HG03097 (cell line): Measurements from ENCODE around the gene PSMD2.
"Not testable (repeated sequence)": the region's sequence is repeated elsewhere in the genome, so short reads cannot be mapped to it uniquely, and the experiment has no call there.

Source experiments
- ATAC-seq: cut with Tn5 transposase; IDR thresholded peaks from one replicate; pipeline ENCODE4 v1.9.1; 2021; ENCODE audit not compliant: unreplicated experiment, low FRiP score

The PSMD2 gene

DNA sequence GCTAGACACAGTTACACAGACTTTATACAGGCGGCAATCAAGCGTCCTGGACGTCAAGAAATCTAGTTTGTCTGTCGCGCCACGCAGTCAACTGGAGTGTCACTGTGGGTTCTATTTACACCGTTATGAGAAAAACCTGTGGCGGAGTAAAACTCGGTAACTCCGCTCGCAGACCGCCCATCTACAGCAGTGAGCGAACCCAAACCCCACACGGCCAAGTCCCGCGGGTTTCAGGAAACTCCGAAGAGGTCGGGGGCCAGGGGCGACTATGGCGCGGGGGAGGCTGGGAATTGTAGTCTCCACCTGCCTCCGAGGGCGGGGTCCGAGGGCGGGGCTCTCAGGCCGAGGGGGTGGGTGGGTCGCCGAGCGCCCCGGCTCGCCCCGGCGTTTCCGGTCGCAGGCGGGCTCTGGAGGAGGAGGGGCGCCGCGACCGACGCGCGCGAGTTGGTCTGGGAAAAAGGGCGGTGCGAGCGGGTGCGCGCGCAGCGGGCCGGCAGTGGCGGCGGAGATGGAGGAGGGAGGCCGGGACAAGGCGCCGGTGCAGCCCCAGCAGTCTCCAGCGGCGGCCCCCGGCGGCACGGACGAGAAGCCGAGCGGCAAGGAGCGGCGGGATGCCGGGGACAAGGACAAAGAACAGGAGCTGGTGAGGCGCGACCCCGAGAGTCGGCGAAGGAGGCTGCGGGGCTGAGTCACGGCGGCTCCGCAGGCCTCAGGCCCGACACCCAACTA is at the start of gene PSMD2:
PSMD2 (plus strand) TSS at position 483 of the 729 bp plus-strand sequence; CDS start at position 509, 26 bp downstream.
- ATAC-seq = peak; percentile 91

DNA sequence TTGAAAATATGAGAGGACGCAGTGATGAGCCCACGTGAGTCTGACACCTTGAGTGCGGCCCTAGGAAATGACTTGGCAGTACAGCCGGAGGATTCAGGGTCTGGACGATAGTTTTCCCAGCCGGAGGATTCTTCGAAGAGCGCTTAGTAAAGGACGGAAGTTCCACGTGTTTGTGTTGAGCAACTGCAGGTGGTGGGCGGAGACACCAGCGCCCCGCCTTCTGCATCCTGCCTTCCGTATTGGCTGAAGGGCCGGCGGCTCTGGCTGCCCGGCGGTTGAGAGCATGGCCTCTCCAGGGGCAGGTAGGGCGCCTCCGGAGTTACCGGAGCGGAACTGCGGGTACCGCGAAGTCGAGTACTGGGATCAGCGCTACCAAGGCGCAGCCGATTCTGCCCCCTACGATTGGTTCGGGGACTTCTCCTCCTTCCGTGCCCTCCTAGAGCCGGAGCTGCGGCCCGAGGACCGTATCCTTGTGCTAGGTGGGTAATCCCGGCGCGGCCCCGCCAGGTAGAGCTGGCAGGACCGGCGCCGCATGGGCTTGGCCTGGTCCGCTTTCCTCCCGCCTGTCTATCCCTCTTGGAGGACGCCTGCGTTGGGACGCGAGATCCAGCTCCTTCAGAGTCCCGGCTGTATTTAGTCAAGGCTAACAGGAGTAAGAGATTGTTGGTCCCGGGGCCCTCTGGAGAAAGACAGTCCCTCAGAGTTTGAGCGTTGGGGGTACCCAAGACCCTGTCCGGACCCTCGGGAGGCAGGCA is 49.5 kb upstream of the PSMD2 start, which contains the start of gene EEF1AKMT4:
EEF1AKMT4 (plus strand) TSS at position 261 of the 755 bp plus-strand sequence; CDS start at position 284, 23 bp downstream.
- ATAC-seq = peak; percentile 89

DNA sequence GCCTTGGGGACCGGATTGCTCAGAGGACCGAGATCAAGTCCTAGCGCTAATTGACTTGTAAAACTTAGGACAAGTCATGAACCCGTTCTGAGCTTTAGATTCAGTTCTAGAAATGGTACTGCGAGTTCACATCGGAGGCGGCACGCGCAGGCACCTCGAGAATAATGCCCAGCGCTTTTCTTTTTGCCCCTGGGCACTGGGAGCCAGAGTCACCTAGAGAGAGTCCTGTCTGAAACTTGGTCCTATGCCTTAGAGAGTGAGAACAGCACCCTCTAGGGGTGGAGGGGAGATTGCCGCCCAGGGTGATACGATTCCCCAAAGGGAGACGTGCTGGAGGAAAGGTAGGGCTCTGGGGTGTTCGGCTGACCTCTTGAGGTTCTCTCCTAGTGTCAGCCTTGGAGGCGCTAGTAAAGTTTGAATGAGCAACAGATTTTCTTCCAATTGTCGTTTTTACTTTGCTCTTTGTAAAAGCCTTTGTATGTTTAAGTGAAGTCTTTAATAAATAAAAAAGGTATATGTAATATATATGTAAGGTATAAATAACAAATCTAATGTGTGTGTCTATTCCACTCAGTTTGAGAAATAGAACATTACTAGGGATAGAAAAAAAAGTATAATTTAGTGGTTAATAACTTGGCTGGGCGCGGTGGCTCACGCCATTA is 48.7 kb upstream of the PSMD2 start:
- ATAC-seq = peak; percentile 54

DNA sequence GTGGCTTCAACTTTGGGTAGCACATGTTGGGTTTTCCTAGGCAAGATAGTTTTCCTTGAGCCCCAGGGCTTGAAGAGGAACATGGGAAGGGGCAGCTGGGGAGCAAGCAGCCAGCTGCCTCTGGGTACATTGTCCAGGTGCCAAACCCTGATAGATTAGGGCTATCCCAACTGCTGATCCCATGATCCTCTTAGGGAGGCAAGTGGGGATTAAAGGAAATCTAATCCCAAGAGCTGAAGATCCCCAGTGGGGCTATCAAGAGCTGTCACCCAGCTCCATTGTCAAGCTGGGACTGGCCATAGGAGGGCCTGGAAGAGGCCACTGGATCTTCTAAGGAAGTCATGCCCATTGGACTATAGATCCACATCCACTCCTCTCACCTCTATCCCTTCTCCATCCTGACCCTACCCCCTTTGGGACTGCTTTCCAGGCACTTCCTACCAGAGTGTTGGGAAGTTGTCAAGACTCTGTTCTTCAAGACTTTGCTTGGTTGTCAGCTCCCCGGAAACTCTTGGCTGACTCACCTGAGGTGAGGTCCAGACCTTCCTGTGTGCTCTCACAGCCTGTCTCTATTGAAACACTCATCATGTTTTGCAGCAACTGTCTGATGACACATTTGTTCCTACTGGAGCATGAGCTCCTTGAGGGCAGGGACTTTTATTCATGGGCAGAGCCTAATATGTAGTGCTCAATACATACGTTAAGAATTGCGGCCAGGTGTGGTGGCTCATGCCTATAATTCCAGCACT is 43.6 kb upstream of the PSMD2 start:
- ATAC-seq = no peak

DNA sequence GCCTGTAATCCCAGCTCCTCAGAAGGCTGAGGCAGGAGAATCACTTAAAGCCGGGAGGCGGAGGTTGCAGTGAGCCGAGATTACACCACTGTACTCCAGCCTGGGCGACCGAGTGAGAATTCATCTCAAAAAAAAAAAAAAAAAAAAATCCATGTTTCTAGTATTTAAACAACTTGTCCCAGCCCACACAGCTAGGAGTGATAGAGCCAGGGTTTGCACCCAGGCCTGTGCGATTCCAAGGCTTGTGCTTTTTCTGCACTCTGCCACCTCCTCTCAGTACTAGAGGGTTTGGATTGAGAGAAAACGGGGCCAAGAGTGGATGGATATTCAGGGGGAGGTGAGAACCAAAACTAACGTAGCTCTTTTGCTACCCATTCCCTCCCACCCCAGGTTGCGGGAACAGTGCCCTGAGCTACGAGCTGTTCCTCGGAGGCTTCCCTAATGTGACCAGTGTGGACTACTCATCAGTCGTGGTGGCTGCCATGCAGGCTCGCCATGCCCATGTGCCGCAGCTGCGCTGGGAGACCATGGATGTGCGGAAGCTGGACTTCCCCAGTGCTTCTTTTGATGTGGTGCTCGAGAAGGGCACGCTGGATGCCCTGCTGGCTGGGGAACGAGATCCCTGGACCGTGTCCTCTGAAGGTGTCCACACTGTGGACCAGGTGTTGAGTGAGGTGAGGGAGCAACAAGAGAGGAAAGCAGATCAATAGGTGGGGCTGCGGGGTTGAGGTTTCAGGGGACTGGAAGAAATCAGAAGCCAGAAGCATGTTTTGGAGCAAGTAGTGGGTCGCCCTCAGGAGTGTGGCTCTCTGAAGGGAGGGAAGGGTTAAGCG is 41.7 kb upstream of the PSMD2 start:
- no peak for ATAC-seq

DNA sequence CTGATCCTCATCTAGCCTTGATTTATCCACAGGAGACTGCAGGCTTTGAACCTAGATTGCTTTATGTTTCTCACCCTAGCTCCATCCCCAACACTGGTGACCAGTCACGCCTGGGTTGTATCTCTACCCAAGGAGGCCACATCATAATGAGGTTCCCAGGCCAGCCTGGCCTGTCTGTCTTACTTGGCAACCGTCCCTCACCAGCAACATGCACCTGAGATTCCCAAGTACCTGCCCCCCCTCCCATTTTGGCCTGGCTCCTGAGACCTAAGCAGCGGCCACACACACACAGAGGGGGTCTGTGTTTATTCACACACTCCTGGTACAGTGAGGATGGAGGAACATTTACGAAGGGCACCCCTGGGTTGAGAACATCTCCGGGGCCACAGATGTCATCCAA is 40.1 kb upstream of the PSMD2 start:
- ATAC-seq = no peak

DNA sequence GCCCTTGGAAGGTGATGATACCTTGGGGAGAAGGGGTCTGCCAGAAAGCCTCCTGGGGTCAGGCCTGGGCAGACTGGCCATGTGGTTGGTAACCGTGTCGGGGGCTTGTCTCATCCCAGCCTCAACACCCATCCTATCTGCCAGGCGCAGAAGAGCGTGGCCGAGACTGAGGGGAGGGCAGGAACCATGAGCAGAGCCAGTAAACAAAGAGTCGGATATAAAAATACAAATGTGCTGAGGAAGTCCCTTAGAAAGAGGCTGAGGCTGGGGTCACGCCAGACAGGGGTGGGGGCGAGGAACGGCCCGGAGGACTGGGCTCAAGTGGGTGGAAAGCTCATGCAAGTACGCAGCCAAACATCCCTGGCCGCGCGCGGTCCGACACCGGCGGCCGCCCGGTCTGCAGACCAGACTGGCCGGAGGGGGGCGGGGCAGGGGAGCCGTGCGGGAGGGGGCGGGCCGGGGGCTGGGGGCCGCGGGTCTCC is 39.6 kb upstream of the PSMD2 start:
- no peak for ATAC-seq

DNA sequence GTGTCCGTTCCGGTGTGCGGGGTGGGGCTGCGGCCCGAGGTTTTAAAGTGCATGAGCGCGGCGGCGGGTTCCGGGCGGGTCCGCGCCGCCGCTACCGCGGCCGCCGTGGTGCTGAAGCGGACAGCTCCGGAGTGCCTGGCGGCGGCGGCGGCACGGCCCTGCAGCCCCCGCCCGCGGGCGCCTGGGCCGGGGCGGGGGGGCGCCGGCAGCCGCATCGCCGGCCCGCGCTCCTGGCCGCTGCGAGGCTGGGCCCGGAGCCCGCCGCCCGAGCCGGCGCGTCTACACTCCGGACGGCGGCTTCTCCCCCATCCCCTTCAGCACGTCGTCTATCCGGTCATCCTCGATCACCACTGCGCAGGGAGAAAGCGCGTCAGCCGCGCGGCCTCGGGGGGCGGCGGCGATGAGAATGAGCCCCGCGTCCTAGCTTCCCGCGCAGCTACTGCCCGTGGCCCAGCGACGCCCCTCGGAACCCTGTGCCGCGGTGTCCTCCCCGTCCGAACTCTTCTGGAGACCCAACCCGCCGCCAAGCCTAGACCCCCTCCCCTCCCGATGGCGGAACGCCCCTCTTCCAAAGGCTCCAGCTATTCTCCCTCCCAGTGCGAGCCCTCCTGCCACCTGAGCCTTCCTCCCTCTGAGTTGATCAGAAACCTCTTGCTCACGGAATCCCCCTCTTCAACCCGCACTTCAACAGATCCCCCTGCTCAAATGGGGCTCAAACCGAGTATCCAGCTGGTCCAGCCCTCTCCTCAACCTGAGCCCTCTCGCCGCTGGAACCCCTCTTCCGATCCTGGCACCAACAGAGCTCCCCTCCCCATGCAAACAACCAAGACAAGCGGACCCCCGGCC is 38.9 kb upstream of the PSMD2 start:
- ATAC-seq = no peak

DNA sequence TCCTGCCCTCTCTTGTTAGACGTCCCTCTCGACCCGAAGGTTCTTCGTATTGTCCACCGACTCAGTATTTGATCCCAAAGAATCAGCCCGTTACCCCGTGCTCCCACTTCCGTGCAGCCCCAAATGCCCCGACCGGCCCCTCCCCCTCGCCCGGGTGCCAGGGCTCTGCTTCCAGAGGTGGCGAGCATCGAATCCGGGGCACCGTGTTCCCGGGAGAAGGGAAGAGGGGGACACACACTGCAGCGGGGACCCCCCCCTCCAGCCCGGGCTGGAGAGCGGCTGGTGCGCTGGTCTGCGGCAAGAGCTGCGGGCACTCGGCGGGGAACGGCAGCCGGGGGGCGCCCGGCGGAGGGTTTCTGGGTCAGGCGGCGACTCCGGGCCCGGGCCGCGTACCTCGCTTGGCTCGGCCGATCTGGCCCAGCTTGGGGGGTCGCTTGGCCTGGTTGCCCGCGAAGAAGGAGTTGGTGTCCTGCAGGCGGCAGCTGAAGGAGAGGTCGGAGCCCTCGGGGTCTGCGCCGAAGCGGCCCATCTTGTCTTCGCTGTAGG is 38.2 kb upstream of the PSMD2 start:
- no peak for ATAC-seq

DNA sequence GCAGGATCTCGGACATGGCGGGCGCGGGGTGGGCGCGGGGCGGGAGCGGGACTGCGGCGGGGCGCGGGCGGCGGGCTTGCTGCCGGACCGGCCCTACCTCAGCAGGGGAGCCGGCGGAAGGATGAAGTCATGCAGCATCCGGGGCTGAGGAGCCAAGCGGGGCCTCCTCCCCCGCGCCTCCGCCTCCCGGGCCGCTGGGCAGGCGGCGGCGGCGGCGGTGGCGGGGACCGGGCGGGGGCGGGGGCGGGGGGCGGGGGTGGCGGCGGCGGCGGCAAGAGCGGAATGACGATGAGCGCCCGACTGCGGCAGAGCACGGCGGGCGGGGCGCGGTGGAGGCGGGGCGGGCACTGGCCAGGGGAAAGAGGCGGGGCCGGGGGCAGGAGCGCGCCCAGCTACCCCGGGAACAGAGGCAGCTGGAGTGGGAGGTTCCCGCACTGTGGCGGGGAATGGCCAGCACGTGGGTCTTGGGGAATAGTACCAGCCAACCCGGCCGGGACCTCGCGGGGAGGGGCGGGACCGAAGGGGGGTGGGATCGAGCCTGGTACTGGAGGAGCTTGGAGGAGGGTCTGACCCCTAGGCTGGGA is 37.7 kb upstream of the PSMD2 start, which contains the start of gene CAMK2N2:
CAMK2N2 (minus strand) TSS at position 284 of the 584 bp plus-strand sequence; CDS start at position 16, 268 bp downstream.
- no peak for ATAC-seq

DNA sequence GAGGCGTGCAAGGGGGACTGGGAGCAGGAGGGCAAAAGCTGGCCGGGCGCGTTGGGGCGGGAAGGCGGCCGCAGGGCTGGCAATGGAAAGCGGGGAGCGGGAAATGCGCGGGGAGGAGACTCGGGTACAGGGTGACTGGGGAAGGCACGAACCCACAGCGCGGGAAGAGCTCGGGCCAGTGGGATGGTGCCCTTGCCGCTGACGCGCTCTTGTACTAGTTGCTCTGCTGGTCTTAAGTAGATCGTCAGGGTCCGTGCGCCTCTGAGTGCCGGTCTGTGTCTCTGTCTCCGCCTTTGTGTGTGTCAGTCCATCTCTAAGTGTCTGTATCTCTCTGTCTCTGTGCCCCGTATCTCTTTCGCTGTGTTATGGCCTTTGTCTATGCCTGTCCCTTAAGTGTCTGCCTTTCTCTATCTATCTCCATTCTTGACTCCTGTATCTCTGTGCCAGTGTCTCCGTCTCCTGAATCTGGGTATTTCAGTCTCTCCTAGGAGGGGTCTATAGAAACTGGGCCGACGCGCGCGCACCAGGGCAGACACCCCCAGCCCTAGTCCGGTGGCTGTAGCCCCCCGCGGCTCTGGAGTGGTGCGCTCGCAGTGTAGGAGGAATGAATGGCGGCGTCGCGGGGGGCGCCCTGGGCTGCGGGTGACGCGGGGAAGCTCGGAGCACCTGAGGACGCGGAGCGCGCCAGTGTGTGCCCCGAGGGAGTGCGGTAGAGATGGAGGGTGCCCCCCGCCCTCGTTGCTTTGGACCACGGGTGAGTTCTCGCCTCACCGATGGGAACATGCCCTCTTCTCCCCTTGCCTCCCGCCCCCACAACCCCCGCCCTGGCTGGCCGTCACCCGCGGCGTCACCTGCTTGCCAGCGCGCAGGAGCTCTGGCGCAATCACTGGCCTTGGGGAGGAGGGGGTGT is 36.9 kb upstream of the PSMD2 start:
- no peak for ATAC-seq

DNA sequence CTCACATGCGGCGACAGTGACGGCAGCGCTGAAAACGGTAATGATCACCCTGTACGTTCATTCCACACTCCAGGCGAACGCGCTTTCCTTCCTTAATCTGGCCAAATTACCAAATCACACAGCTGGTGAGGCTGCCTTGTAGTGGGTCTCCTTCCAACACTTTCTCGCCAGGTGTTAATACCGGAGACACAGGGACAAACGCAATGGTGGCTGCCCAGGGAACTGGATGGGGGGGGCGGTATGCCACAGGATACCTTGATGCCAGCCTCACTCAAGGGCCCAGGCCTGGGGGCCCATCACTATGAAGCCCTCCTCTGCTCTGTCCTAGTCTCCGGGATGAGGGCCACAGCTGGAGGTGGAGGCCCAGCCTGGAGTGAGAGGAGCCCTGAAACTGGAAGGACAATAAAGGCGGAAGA is 36.3 kb upstream of the PSMD2 start:
- ATAC-seq = no peak

DNA sequence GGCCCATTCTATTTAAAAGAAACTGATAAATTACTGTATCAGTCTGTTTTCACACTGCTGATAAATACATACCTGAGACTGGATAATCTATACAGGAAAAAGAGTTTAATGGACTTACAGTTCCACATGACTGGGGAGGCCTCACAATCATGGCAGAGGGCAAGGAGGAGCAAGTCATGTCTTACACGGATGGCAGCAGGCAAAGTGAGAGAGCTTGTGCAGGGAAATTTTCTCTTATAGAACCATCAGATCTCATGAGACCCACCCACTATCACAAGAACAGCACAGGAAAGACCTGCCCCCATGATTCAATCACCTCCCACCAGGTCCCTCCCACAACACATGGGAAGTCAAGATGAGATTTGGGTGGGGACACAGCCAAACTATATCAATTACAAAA is 31.8 kb upstream of the PSMD2 start:
- ATAC-seq = not testable (repeated sequence)

DNA sequence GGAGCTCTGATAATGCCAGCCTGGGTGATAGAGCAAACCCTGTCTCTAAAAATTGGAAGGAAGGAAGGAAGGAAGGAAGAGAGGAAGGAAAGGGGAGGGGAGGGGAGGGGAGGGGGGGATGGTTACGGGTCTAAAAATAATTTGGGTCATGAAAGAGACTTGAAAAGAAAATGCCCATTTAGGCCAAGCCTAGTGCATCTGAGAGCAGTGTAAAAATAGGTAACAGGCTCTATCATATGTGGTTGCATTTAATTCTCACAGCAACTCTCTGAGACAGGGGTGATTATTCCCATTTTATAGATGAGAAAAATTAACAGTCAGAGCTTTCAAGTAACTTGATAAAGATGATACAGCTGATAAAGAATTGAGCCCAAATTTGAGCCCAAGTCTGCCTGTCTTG is 26.8 kb upstream of the PSMD2 start:
- no peak for ATAC-seq

DNA sequence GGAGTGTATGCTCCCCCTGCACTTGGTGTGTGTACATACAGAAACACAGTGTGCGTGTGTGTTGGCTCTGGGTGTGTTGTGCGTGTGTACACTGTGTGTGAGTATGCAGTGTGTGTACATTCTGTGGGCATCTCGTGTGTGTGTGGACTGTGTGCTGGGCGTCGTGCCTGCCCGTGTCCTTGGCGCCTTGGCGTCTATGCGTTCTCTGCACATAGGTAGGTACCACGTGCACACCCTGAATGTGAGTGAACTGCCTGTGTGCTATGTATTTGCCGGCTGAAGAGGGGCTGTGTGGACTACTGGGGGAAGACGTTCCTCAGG is 23.7 kb upstream of the PSMD2 start:
- no peak for ATAC-seq

DNA sequence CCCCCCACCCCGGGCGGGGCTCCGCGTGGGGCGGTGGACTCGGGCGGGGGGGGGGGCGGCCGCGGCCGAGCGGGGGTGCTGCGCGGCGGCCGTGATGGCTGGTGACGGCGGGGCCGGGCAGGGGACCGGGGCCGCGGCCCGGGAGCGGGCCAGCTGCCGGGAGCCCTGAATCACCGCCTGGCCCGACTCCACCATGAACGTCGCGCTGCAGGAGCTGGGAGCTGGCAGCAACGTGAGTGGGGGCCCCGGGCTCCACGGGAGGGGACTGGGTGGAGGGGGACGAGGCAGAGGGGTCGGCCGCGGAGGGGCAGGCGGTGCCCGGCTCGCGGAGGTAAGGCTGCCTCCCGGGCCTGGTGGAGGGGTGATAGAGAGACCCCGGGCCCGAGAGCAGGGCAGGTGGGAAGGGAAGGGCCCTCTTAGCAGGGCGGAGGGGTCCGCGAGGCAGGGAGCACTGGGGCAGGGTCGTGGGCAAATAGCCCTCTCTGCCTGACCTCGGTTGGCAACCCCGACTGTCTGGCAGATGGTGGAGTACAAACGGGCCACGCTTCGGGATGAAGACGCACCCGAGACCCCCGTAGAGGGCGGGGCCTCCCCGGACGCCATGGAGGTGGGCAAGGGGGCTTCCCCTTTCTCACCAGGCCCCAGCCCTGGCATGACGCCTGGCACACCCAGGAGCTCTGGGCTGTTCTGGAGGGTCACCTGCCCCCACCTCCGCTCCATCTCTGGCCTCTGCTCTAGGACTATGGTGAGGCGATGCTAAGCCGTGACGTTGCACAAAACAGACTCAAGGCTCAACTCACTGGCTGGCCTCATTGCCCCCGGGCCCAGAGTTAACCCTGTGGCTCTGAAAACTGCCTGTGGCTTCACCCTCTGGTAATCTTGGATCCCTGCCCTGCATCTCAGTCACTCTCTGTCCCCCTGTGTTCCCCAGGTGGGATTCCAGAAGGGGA is 22.8 kb upstream of the PSMD2 start, which contains the start of gene ECE2:
ECE2 (plus strand) TSS at position 62 of the 950 bp plus-strand sequence; CDS start at position 194, 132 bp downstream.
- no peak for ATAC-seq
